Superior temporal gyrus (tissue), 1 donor: ENCODE data around the gene MARCHF4.

ENCODE experiments used
- DNase-seq: peaks from one replicate; pipeline ENCODE4 v3.0.0-alpha.2; 2016; ENCODE audit errors: extremely low spot score

MARCHF4 gene

DNA sequence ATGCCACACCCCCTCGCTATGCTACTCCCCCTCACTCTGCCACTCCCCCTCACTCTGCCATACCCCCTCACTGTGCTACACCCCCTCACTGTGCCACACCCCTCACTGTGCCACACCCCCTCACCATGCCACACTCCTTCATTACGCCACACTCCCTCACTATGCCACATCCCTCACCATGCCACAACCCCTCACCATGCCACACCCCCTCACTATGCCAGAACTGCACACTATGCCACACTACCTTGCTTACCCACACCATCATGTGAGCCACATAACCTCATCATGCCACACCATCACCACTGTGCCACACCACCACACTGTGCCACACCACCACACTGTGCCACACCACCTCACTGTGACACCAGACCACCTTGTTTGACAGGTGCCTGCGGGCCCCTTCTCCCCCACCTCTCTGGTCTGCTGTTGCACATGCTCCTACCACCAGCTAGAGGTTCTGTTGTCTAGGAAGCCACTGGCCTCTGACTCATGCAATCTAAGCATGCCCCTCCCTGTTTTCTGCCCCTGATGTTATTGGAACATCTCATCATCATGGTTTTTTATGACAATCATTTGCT, 22.0 kb downstream of the MARCHF4 start:
- no peak for DNase-seq

- DNase-seq = no peak
Measured at GRCh38 chr2:216349366-216349765, 22.9 kb downstream of the MARCHF4 start.

DNA sequence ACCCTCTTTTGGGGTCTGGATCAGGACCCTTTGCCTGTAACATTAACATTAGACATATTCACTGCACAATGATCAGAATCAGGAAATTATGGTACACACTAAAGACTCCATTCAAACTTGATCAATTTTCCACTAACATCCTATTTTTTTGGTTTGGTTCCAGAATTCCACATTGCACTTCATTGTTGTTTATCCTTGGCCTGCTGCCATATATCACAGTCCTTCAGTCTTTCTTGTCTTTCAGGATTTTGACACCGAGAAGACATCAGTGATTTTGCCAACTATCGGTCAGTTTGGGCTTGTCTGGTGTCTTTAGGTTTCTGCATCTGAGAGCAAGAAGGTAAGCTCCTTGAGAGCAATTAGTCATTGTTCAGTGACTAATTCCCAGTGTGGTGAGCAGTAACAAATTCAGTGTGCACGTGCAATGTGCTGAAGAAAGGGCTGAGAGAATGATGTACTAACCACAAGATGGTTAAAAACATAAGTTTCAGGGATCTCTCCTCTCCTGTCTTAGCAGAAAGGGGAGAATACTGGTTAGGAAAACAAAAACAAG, 23.5 kb downstream of the MARCHF4 start:
- DNase-seq = no peak

- DNase-seq = no peak
Measured at GRCh38 chr2:216346781-216347180, 25.5 kb downstream of the MARCHF4 start.

- DNase-seq = no peak
Measured at GRCh38 chr2:216345846-216346245, 26.4 kb downstream of the MARCHF4 start.

GRCh38 chr2:216344950-216345300, 27.4 kb downstream of the MARCHF4 start:
- DNase-seq = no peak

- DNase-seq = no peak
Measured at GRCh38 chr2:216344206-216344949, 27.9 kb downstream of the MARCHF4 start.

- no peak for DNase-seq
Measured at GRCh38 chr2:216343221-216343980, 28.9 kb downstream of the MARCHF4 start.

- no peak for DNase-seq
Measured at GRCh38 chr2:216341121-216341520, 31.2 kb downstream of the MARCHF4 start.

GRCh38 chr2:216340280-216340631, 32.0 kb downstream of the MARCHF4 start:
- DNase-seq = no peak

GRCh38 chr2:216339456-216340279, 32.6 kb downstream of the MARCHF4 start:
- peak; percentile 46 for DNase-seq

DNA sequence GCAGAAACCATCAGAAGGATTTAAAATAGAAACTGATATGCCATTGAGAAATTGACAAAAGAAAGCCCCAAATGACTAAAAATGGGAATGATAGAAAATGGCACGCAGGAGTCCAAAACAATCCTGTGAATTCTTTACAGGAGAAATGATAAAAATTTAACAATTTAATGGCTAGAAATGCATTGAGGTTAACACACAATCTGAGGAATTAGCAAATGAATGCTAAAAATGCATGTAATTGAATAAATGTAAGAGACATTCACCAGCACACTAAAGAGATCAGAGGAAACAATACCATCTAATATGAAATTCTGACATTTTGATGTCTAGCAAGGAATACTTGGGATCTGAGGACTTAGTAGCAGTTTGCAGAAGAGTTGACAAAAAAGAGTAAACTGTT, 37.0 kb downstream of the MARCHF4 start:
- no peak for DNase-seq

DNA sequence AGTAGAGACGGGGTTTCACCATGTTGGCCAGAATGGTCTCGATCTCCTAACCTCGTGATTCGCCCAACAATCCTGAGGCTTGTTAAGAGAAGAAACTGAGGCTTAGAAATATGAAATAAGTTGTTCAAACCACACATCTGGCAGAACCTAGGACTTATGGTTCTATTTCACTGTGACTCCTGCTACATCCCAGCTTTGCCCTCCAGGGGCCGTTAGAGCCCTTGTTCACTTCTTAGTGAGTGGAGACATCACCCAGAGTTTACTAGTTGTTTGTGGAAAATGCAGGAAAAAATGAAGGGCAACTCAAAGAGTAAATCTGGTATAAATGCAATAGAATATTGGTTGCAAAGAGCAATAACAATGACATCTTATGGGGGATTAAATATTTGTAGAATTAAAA, 43.9 kb downstream of the MARCHF4 start:
- no peak for DNase-seq

DNA sequence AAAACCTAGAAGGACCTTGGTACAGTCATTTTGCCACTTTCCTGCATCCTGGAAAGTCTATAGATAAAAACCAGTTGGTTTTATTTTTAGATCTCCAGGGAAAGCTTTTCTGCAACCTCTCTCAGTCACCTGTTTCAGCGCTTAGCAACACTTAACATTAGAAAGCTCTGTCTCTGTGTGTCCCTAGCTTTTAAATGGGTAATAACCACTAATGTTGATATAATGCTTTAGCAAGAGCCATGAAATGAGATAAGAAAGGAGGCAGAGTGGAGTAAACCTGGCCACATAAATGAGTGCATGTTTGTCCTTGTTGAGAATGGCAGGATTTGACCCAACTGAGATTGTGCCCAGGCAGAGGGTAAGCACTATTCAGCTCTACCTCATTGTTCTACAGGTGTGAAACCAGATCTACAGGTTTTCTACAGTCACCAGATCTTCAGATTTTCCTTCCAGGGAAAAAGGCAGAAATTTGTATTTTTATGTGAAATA, 44.8 kb downstream of the MARCHF4 start:
- DNase-seq = no peak
